ENCODE measurements around the gene DALRD3.

DNA sequence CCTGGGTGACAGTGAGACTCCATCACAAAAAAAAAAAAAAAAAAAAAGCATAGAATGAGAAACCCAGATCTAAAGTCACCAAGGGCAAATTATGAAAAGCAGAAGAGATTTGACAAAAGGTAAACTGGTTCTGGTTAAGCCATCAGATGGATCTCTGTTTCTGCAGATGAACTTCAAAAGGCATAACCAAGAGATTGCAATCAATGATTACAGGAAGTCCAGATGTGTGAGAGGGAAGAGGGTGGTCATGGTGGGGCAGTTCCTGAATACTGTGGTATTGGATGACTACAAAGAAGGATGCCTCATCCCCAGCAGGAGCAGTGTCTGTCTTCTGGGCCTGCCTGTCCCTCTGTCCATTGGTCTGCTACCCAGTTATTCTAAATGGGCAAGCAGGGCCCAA is 24.5 kb downstream of the DALRD3 start:
- no peak for TF ChIP-seq SUZ12 (IDR thresholded peaks at IDR 0.05)
- no peak for TF ChIP-seq FOXA1 (IDR thresholded peaks at IDR 0.05)
- TF ChIP-seq CTBP1 (IDR thresholded peaks at IDR 0.05; ENCODE audit: borderline replicate concordance) = no peak
- no peak for TF ChIP-seq FOXM1 (IDR thresholded peaks at IDR 0.05; ENCODE audit: borderline replicate concordance)
- no peak for TF ChIP-seq ELF4 (IDR thresholded peaks at IDR 0.05)
- no peak for TF ChIP-seq FOXK2 (IDR thresholded peaks at IDR 0.05)
- TF ChIP-seq TARDBP (IDR thresholded peaks at IDR 0.05) = no peak
- TF ChIP-seq, protein P1, sequence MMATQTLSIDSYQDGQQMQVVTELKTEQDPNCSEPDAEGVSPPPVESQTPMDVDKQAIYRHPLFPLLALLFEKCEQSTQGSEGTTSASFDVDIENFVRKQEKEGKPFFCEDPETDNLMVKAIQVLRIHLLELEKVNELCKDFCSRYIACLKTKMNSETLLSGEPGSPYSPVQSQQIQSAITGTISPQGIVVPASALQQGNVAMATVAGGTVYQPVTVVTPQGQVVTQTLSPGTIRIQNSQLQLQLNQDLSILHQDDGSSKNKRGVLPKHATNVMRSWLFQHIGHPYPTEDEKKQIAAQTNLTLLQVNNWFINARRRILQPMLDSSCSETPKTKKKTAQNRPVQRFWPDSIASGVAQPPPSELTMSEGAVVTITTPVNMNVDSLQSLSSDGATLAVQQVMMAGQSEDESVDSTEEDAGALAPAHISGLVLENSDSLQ (IDR thresholded peaks at IDR 0.05) = no peak
- TF ChIP-seq ZNF384 (IDR thresholded peaks at IDR 0.05) = no peak
- no peak for TF ChIP-seq SP1 (IDR thresholded peaks at IDR 0.05)
- TF ChIP-seq LEF1 (IDR thresholded peaks at IDR 0.05; ENCODE audit: borderline replicate concordance) = no peak
- no peak for TF ChIP-seq HDGF (IDR thresholded peaks at IDR 0.05; ENCODE audit: borderline replicate concordance)

Data from HEK293T (cell line).